Vagina (tissue), 2 donors: ENCODE measurements around the gene C1orf21.

Experiments
- CTCF ChIP-seq, 3 experiments: fragments of 450-650 bp in 2 of 3; fragments of 200-600 bp in 1 of 3; sonication (generic) in 1 of 3; IDR thresholded peaks; one replicate each; pipeline ENCODE4 v1.5.1; 2017 to 2019; ENCODE audit warnings: antibody characterized with exemption in 3 of 3, mild to moderate bottlenecking in 2 of 3, moderate library complexity in 2 of 3
- POLR2AphosphoS5 ChIP-seq, 2 donors: sonication (generic); formaldehyde crosslinking; IDR thresholded peaks; one replicate each; pipeline ENCODE4 v1.9.0; 2017; ENCODE audit warnings: antibody characterized with exemption in 2 of 2, mild to moderate bottlenecking in 2 of 2, low read depth in 1 of 2; ENCODE audit not compliant: insufficient read depth in 1 of 2

- TF ChIP-seq CTCF (IDR thresholded peaks at IDR 0.05): no peak
- peak in 1 of 2 donors; percentile 17 for TF ChIP-seq POLR2AphosphoS5 (IDR thresholded peaks at IDR 0.05; ENCODE audit: insufficient read depth in 1 of 2, low read depth in 1 of 2)
Measured at GRCh38 chr1:184513966-184514365, 127.1 kb downstream of the C1orf21 start.
